ENCODE results near the gene DHPS. TPM values are rescaled to one million over a fixed set of nuclear protein-coding genes. Genes with fewer than 3 reads are reported as not detected.
A peak's percentile ranks its signal among the peaks of the same experiment; 100 is the strongest.
"Not testable (repeated sequence)": the region's sequence is repeated elsewhere in the genome, so short reads cannot be mapped to it uniquely, and the experiment has no call there.

DHPS gene
- total and polyA plus RNA-seq, 9 donors = 63.7 to 147 (median 89.7) TPM

- Histone ChIP-seq H3K4me1 (ENCODE audit: insufficient read depth) (peaks cover under 1% of the 10 kb centered on the region), H3K4me3 (no peak overlapping the region), H3K27me3 (no peaks in the 10 kb centered on the region), H3K36me3 (no peaks in the 10 kb centered on the region), H3K27ac (no peak overlapping the region), H3K9me3 (no peaks in the 10 kb centered on the region)
- 82 to 86% (median 84%) methylated on average over 15 of the region's 15 CpGs for WGBS, 3 donors
- intact Hi-C loops (cut with DNase I) = no loop called here
- TF ChIP-seq CTCF (IDR thresholded peaks at IDR 0.05) (no peak), EP300 (IDR thresholded peaks at IDR 0.05) (no peak), POLR2A (IDR thresholded peaks at IDR 0.05) (no peak)
- DNase-seq = no peak
These were observed 33.4 kb upstream of the DHPS start for GRCh38 chr19:12715102-12715501.

- H3K27me3 ChIP-seq; H3K36me3 ChIP-seq; H3K4me1 ChIP-seq (ENCODE audit: insufficient read depth); intact Hi-C loops (cut with DNase I); H3K27ac ChIP-seq; H3K4me3 ChIP-seq; H3K9me3 ChIP-seq; DNase-seq: not testable (repeated sequence)
- 91 to 95% (median 92%) methylated on average over 9 of the region's 9 CpGs for WGBS, 3 donors
These were observed 31.6 kb upstream of the DHPS start for GRCh38 chr19:12713304-12713703.

GRCh38 chr19:12712077-12712476 is 30.4 kb upstream of the DHPS start:
- H3K27ac ChIP-seq; H3K36me3 ChIP-seq; intact Hi-C loops (cut with DNase I); H3K4me3 ChIP-seq; H3K9me3 ChIP-seq; H3K4me1 ChIP-seq (ENCODE audit: insufficient read depth); H3K27me3 ChIP-seq: not testable (repeated sequence)
- WGBS, 3 donors = 37 to 41% (median 40%) methylated on average over 11 to 12 of the region's 14 CpGs
- peak in 2 of 5 donors; percentile 50 to 64 for DNase-seq

DNA sequence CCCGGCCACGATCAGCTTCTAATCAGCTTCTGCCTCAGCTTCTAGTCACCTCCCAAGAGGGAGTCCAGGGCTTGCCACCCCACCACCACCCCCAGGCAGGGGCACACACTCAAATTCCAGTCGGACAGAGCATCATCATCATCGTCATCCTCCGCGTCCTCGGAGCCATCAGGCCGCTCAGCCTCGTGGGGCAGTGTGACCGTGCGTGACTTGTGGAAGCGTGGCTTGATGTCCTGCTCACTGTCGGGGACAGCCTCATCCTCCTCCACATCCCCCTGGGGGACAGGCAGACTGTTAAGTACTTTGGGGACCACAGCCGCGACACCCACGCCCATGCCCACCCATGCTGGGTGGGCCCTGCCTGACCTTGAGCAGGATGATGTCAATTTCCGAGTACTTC is 29.5 kb upstream of the DHPS start:
- H3K9me3 ChIP-seq = no peaks in the 10 kb centered on the region
- no peaks in the 10 kb centered on the region for H3K4me1 ChIP-seq (ENCODE audit: insufficient read depth)
- H3K27ac ChIP-seq = no peak overlapping the region
- no peaks in the 10 kb centered on the region for H3K27me3 ChIP-seq
- 87 to 89% (median 87%) methylated on average over 17 of the region's 17 CpGs for WGBS, 3 donors
- DNase-seq = no peak
- no peak for TF ChIP-seq CTCF (IDR thresholded peaks at IDR 0.05)
- TF ChIP-seq POLR2A (IDR thresholded peaks at IDR 0.05) = no peak
- no peak for TF ChIP-seq EP300 (IDR thresholded peaks at IDR 0.05)
- H3K36me3 ChIP-seq = no peaks in the 10 kb centered on the region
- intact Hi-C loops (cut with DNase I) = no loop called here
- H3K4me3 ChIP-seq = no peak overlapping the region

- no peaks in the 10 kb centered on the region for H3K4me1 ChIP-seq (ENCODE audit: insufficient read depth)
- TF ChIP-seq CTCF (IDR thresholded peaks at IDR 0.05) (no peak), POLR2A (IDR thresholded peaks at IDR 0.05) (no peak), EP300 (IDR thresholded peaks at IDR 0.05) (no peak)
- H3K4me3 ChIP-seq = no peak overlapping the region
- H3K9me3 ChIP-seq = no peaks in the 10 kb centered on the region
- H3K36me3 ChIP-seq = no peaks in the 10 kb centered on the region
- intact Hi-C loops (cut with DNase I) = no loop called here
- no peak overlapping the region for H3K27ac ChIP-seq
- no peaks in the 10 kb centered on the region for H3K27me3 ChIP-seq
- DNase-seq = no peak
- WGBS, 3 donors = 89 to 93% (median 92%) methylated on average over 8 of the region's 8 CpGs
These were observed 27.0 kb upstream of the DHPS start for GRCh38 chr19:12708641-12709040.

GRCh38 chr19:12706332-12706718 is 24.6 kb upstream of the DHPS start:
- WGBS, 3 donors = 83 to 91% (median 85%) methylated on average over 12 to 13 of the region's 13 CpGs

More at GRCh38 chr19:12706332-12706718, 24.6 kb upstream of the DHPS start:
- no peak overlapping the region for H3K27ac ChIP-seq
- no peaks in the 10 kb centered on the region for H3K36me3 ChIP-seq
- intact Hi-C loops (cut with DNase I) = no loop called here
- no peaks in the 10 kb centered on the region for H3K4me1 ChIP-seq (ENCODE audit: insufficient read depth)
- H3K4me3 ChIP-seq = no peak overlapping the region
- no peak for TF ChIP-seq POLR2A (IDR thresholded peaks at IDR 0.05)
- TF ChIP-seq EP300 (IDR thresholded peaks at IDR 0.05) = no peak
- no peak for TF ChIP-seq CTCF (IDR thresholded peaks at IDR 0.05)
- no peak for DNase-seq
- no peaks in the 10 kb centered on the region for H3K9me3 ChIP-seq
- no peaks in the 10 kb centered on the region for H3K27me3 ChIP-seq
